Erythroblast (primary cell): Measurements from ENCODE around the gene GIPC3.

Experiments
- GATA1 ChIP-seq: IDR thresholded peaks from 2 replicates; pipeline ENCODE4 v1.6.1; 2011; ENCODE audit warnings: low read depth, mild to moderate bottlenecking, control low read depth, low read length, moderate library complexity
- POLR2A ChIP-seq: IDR thresholded peaks from 2 replicates; pipeline ENCODE4 v1.6.1; 2011; ENCODE audit warnings: mild to moderate bottlenecking, low read length

DNA sequence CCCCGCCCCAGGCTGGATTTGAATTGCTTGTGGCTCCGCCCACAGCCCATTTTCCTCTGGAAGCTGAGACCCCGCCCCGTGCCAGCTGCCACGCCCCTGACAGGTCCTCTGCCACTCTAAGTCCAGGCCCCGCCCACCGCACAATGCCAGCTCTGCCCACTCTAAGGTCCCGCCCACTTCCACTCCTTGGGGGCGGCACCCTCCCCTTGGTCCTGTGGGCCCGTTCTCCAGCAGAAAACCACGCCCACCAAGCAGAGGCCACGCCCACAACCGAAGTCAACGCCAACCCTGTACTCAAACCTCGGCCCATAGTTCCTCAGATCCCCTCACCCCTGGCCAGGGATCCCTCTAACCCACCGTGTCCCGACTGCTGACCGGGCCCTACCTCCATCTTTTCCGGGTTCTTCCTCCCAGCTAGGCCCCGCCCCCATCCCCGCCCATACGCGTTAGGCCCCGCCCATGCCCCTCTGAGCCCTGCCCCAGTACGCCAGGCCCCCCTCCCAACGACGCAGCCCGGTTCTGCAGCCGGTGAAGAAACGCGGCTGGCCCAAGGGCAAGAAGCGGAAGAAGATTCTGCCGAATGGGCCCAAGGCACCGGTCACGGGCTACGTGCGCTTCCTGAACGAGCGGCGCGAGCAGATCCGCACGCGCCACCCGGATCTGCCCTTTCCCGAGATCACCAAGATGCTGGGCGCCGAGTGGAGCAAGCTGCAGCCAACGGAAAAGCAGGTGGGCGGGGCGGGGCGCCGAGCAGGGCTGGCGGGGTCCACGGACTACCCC, 11.2 kb upstream of the GIPC3 start:
- TF ChIP-seq POLR2A (no peak), GATA1 (no peak)
